Measurements from ENCODE around the gene NPAS3. TPM values are rescaled to one million over a fixed set of nuclear protein-coding genes. Genes with fewer than 3 reads are reported as not detected.

Gene NPAS3
- total RNA-seq, 2 experiments from 2014 or later: not detected

DNA sequence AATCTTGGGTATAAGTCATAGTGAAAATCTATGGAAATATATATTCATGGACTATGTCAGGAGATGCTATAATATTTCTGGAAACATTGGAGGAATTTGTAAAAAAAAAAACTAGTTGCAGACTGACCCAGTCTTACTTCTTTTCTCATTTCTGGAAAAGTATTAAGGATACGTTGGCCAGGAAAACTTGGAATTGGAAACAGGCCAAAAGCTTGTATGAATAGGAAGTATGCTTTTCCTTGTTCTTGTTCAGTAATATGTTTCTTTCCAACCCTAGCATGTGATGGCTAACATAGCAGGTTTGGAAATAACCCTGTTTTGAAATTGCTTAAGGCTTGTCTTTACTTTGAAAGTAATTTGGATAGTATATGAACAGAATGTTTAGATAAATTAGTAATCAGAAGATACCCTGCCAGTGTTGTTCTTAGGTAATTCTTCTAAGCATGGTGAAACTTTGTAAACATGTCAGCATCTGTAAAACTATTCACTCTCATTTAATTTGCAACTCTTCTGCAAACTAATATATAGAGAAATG lies 316.2 kb downstream of the NPAS3 start:
- intact Hi-C loops (cut with micrococcal nuclease; ENCODE audit: unreplicated experiment): no loop called here
- Histone ChIP-seq H3K79me2 (ENCODE audit: insufficient read depth, low read depth, low read length) (no peaks in the 10 kb centered on the region), H3K4me2 (ENCODE audit: low read length) (no peak overlapping the region), H3K9me2 (ENCODE audit: insufficient read depth, low read length) (no peaks in the 10 kb centered on the region), H2AFZ (ENCODE audit: low read length) (no peak overlapping the region), H4K20me1 (ENCODE audit: insufficient read depth, low read length) (no peaks in the 10 kb centered on the region), H3K9me3 (ENCODE audit: low read length) (no peaks in the 10 kb centered on the region), H3K36me3 (ENCODE audit: insufficient read depth, low read length) (no peaks in the 10 kb centered on the region), H3K27ac (ENCODE audit: low read depth, low read length, poor library complexity, severe bottlenecking) (no peak overlapping the region), H3K4me3 (ENCODE audit: low read depth, low read length, poor library complexity, severe bottlenecking) (no peak overlapping the region), H3K4me1 (ENCODE audit: insufficient read depth, low read length, poor library complexity, severe bottlenecking) (no peaks in the 10 kb centered on the region)
- no peak for DNase-seq (ENCODE audit: low spot score)
- POLR2A ChIA-PET: no interaction called here
- CTCF ChIA-PET (ENCODE audit: unreplicated experiment): no interaction called here
- TF ChIP-seq EZH2phosphoT487 (IDR thresholded peaks at IDR 0.05; ENCODE audit: borderline replicate concordance, low read depth, low read length) (no peak), CTCF (conservative IDR thresholded peaks at IDR 0.05; ENCODE audit: low read length) (no peak)
- BruUV-seq (replicated peaks): no TSS peak

- H4K20me1 ChIP-seq (ENCODE audit: insufficient read depth, low read length): no peaks in the 10 kb centered on the region
- no peak for TF ChIP-seq CTCF (conservative IDR thresholded peaks at IDR 0.05; ENCODE audit: low read length)
- TF ChIP-seq EZH2phosphoT487 (IDR thresholded peaks at IDR 0.05; ENCODE audit: borderline replicate concordance, low read depth, low read length): no peak
- no TSS peak for BruUV-seq (replicated peaks)
- ChIA-PET CTCF (ENCODE audit: unreplicated experiment) (no interaction called here), POLR2A (no interaction called here)
- H3K9me3 ChIP-seq (ENCODE audit: low read length): no peaks in the 10 kb centered on the region
- intact Hi-C loops (cut with micrococcal nuclease; ENCODE audit: unreplicated experiment): no loop called here
- DNase-seq (ENCODE audit: low spot score): no peak
- H3K79me2 ChIP-seq (ENCODE audit: insufficient read depth, low read depth, low read length): no peaks in the 10 kb centered on the region
- H3K4me3 ChIP-seq (ENCODE audit: low read depth, low read length, poor library complexity, severe bottlenecking): no peak overlapping the region
- H3K4me1 ChIP-seq (ENCODE audit: insufficient read depth, low read length, poor library complexity, severe bottlenecking): no peaks in the 10 kb centered on the region
- H3K9me2 ChIP-seq (ENCODE audit: insufficient read depth, low read length): no peaks in the 10 kb centered on the region
- no peaks in the 10 kb centered on the region for H3K36me3 ChIP-seq (ENCODE audit: insufficient read depth, low read length)
- no peak overlapping the region for H2AFZ ChIP-seq (ENCODE audit: low read length)
- no peak overlapping the region for H3K4me2 ChIP-seq (ENCODE audit: low read length)
- no peak overlapping the region for H3K27ac ChIP-seq (ENCODE audit: low read depth, low read length, poor library complexity, severe bottlenecking)
Measured at GRCh38 chr14:33257796-33258195, 319.1 kb downstream of the NPAS3 start.

- Histone ChIP-seq H3K36me3 (ENCODE audit: insufficient read depth, low read length) (no peaks in the 10 kb centered on the region), H3K9me3 (ENCODE audit: low read length) (no peaks in the 10 kb centered on the region), H3K79me2 (ENCODE audit: insufficient read depth, low read depth, low read length) (no peaks in the 10 kb centered on the region), H3K4me1 (ENCODE audit: insufficient read depth, low read length, poor library complexity, severe bottlenecking) (no peaks in the 10 kb centered on the region), H3K27ac (ENCODE audit: low read depth, low read length, poor library complexity, severe bottlenecking) (no peak overlapping the region), H3K4me2 (ENCODE audit: low read length) (no peak overlapping the region), H2AFZ (ENCODE audit: low read length) (no peak overlapping the region), H3K4me3 (ENCODE audit: low read depth, low read length, poor library complexity, severe bottlenecking) (no peak overlapping the region), H4K20me1 (ENCODE audit: insufficient read depth, low read length) (no peaks in the 10 kb centered on the region), H3K9me2 (ENCODE audit: insufficient read depth, low read length) (no peaks in the 10 kb centered on the region)
- ChIA-PET POLR2A (interaction anchor here (0.7 kb wide), 1 partner anchor 14 kb away, joined by 3 read pairs; no protein-coding TSS in a partner anchor), CTCF (ENCODE audit: unreplicated experiment) (no interaction called here)
- DNase-seq (ENCODE audit: low spot score): no peak
- intact Hi-C loops (cut with micrococcal nuclease; ENCODE audit: unreplicated experiment): no loop called here
- no TSS peak for BruUV-seq (replicated peaks)
- TF ChIP-seq CTCF (conservative IDR thresholded peaks at IDR 0.05; ENCODE audit: low read length) (no peak), EZH2phosphoT487 (IDR thresholded peaks at IDR 0.05; ENCODE audit: borderline replicate concordance, low read depth, low read length) (no peak)
Measured at GRCh38 chr14:33259764-33260163, 321.1 kb downstream of the NPAS3 start.
